ENCODE results near the gene OTUD4.
"Not testable (repeated sequence)": the region's sequence is repeated elsewhere in the genome, so short reads cannot be mapped to it uniquely, and the experiment has no call there.

Gene OTUD4, protein sequence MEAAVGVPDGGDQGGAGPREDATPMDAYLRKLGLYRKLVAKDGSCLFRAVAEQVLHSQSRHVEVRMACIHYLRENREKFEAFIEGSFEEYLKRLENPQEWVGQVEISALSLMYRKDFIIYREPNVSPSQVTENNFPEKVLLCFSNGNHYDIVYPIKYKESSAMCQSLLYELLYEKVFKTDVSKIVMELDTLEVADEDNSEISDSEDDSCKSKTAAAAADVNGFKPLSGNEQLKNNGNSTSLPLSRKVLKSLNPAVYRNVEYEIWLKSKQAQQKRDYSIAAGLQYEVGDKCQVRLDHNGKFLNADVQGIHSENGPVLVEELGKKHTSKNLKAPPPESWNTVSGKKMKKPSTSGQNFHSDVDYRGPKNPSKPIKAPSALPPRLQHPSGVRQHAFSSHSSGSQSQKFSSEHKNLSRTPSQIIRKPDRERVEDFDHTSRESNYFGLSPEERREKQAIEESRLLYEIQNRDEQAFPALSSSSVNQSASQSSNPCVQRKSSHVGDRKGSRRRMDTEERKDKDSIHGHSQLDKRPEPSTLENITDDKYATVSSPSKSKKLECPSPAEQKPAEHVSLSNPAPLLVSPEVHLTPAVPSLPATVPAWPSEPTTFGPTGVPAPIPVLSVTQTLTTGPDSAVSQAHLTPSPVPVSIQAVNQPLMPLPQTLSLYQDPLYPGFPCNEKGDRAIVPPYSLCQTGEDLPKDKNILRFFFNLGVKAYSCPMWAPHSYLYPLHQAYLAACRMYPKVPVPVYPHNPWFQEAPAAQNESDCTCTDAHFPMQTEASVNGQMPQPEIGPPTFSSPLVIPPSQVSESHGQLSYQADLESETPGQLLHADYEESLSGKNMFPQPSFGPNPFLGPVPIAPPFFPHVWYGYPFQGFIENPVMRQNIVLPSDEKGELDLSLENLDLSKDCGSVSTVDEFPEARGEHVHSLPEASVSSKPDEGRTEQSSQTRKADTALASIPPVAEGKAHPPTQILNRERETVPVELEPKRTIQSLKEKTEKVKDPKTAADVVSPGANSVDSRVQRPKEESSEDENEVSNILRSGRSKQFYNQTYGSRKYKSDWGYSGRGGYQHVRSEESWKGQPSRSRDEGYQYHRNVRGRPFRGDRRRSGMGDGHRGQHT

DNA sequence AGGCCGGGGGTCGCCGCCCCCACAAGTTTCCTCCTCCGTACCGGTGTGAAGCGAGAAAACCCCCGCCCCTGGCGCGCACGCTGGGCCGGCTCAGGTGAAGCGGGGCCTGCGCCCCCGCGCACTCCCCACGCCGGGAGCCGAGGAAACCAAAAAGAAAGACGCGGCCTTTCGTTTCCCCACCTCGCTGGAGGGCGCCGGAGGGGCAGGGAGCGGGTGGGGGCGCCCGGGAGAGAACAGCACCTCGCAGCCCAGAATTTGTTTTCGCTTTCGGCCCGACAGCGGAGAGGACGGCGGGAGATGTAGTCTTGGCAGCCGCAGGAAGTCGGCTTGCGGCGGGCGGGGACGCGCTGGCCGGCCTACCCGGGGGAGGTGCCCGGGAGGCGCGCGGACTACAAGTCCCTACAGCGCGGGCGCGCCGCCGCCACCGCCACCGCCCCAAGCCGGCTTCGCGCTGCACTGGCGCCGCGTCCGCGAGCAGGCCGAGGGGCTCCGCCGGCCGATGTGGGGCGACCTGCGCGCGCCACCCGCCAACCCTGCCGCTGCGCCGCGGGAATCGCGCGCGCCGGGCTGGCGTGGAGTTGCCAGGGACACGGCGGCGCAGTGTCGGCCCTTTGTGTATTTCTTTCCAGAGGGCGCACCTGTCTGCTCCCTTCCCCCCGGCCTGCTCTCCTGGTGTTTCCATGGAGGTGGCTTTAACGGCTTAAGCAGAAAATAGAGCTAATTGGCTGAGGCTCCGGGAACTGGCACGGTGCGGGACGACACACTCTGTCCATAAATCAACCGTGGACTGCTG, at the start of gene OTUD4:
Gene OTUD4 (minus strand): TSS at position 292 of the 793 bp plus-strand sequence. CDS start 616 bp downstream, outside the sequence.
- Histone ChIP-seq H3K4me3 (ENCODE audit: severe bottlenecking) (peak within 1 kb of the TSS; percentile 72), H3K36me3 (ENCODE audit: low read depth) (no peaks in the 10 kb centered on the region; the same call in 1 of the 2 replicates), H3K27ac (ENCODE audit: poor library complexity, severe bottlenecking) (peak within 1 kb of the TSS; percentile 79), H3K27me3 (ENCODE audit: insufficient read depth, poor library complexity, severe bottlenecking) (no peaks in the 10 kb centered on the region), H3K4me1 (ENCODE audit: insufficient read depth, poor library complexity, severe bottlenecking) (peaks cover 11% of the 10 kb centered on the region), H3K9me3 (ENCODE audit: severe bottlenecking) (no peaks in the 10 kb centered on the region)
- peak; percentile 92 for DNase-seq (ENCODE audit: low spot score)
- TF ChIP-seq CTCF (IDR thresholded peaks at IDR 0.05; ENCODE audit: poor library complexity, severe bottlenecking), result peak; percentile 31
- peak; percentile 89 for ATAC-seq (ENCODE audit: low read depth)

DNA sequence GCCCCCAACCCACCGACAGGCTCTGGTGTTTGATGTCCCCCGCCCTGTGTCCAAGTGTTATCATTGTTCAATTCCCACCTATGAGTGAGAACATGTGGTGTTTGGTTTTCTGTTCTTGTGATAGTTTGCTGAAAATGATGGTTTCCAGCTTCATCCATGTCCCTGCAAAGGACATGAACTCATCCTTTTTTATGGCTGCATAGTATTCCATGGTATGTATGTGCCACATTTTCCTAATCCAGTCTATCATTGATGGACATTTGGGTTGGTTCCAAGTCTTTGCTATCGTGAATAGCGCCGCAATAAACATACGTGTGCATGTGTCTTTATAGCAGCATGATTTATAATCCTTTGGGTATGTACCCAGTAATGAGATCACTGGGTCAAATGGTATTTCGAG, 42.8 kb upstream of the OTUD4 start:
- not testable (repeated sequence) for H3K9me3 ChIP-seq (ENCODE audit: severe bottlenecking); H3K27me3 ChIP-seq (ENCODE audit: insufficient read depth, poor library complexity, severe bottlenecking); H3K4me1 ChIP-seq (ENCODE audit: insufficient read depth, poor library complexity, severe bottlenecking); H3K36me3 ChIP-seq (ENCODE audit: low read depth); DNase-seq (ENCODE audit: low spot score); H3K27ac ChIP-seq (ENCODE audit: poor library complexity, severe bottlenecking); ATAC-seq (ENCODE audit: low read depth); H3K4me3 ChIP-seq (ENCODE audit: severe bottlenecking)

DNA sequence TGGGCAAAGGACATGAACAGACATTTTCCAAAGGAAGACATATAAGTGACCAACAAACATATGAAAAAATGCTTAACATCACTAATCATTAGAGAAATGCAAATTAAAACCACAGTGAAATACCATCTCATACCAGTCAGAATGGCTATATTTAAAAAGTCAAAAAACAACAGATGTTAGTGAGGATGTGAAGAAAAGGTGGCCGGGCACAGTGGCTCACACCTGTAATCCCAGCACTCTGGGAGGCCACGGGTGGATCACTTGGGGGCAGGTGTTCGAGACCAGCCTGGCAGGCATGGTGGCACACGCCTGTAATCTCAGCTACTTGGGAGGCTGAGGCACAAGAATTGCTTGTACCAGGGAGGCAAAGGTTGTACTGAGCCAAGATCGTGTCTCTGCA, 41.1 kb upstream of the OTUD4 start:
- DNase-seq (ENCODE audit: low spot score); H3K36me3 ChIP-seq (ENCODE audit: low read depth); H3K4me3 ChIP-seq (ENCODE audit: severe bottlenecking); H3K4me1 ChIP-seq (ENCODE audit: insufficient read depth, poor library complexity, severe bottlenecking); ATAC-seq (ENCODE audit: low read depth); H3K27me3 ChIP-seq (ENCODE audit: insufficient read depth, poor library complexity, severe bottlenecking); H3K9me3 ChIP-seq (ENCODE audit: severe bottlenecking); H3K27ac ChIP-seq (ENCODE audit: poor library complexity, severe bottlenecking): not testable (repeated sequence)

DNA sequence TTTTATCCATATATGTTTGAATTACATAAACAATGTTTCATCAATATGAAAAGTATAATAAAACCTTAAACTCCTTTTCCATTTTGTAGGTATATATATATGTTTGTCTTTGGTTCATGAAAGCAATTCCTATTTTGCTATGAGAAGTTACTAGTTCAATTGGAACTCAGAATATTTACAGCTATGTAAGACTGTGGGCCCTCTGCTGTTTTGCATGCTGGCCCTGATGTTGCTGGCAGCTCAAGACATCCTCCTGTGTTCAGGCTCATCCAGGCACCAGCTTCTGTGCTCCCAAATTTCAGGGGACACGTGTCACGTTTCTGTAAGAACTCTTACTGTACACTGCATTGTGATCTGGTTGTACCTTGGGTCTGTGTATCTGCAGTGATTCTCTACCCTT, 38.7 kb upstream of the OTUD4 start:
- Histone ChIP-seq H3K4me3 (ENCODE audit: severe bottlenecking) (no peak overlapping the region), H3K9me3 (ENCODE audit: severe bottlenecking) (no peaks in the 10 kb centered on the region), H3K36me3 (ENCODE audit: low read depth) (no peaks in the 10 kb centered on the region), H3K27ac (ENCODE audit: poor library complexity, severe bottlenecking) (no peak overlapping the region), H3K4me1 (ENCODE audit: insufficient read depth, poor library complexity, severe bottlenecking) (no peaks in the 10 kb centered on the region), H3K27me3 (ENCODE audit: insufficient read depth, poor library complexity, severe bottlenecking) (no peaks in the 10 kb centered on the region)
- DNase-seq (ENCODE audit: low spot score) (no peak), ATAC-seq (ENCODE audit: low read depth) (no peak)
- TF ChIP-seq CTCF (IDR thresholded peaks at IDR 0.05; ENCODE audit: poor library complexity, severe bottlenecking), result no peak

GRCh38 chr4:145218251-145218650, 37.9 kb upstream of the OTUD4 start:
- no peak for DNase-seq (ENCODE audit: low spot score)
- no peak for ATAC-seq (ENCODE audit: low read depth)
- no peaks in the 10 kb centered on the region for H3K4me1 ChIP-seq (ENCODE audit: insufficient read depth, poor library complexity, severe bottlenecking)
- TF ChIP-seq CTCF (IDR thresholded peaks at IDR 0.05; ENCODE audit: poor library complexity, severe bottlenecking), result no peak
- H3K4me3 ChIP-seq (ENCODE audit: severe bottlenecking), result no peak overlapping the region
- no peaks in the 10 kb centered on the region for H3K9me3 ChIP-seq (ENCODE audit: severe bottlenecking)
- no peaks in the 10 kb centered on the region for H3K27me3 ChIP-seq (ENCODE audit: insufficient read depth, poor library complexity, severe bottlenecking)
- H3K36me3 ChIP-seq (ENCODE audit: low read depth), result no peaks in the 10 kb centered on the region
- no peak overlapping the region for H3K27ac ChIP-seq (ENCODE audit: poor library complexity, severe bottlenecking)
